Glutamatergic neuron (in vitro differentiated cells): ENCODE data around the gene VPS25. TPM values are rescaled to one million over a fixed set of nuclear protein-coding genes. Genes with fewer than 3 reads are reported as not detected.
A peak's percentile ranks its signal among the peaks of the same experiment; 100 is the strongest.

Experiments used
- DNase-seq: peaks from one replicate; pipeline ENCODE4 v3.0.0; 2022
- H3K27ac Mint-ChIP-seq: one replicate; pipeline ENCODE4 v1.8.0; 2020; ENCODE audit warnings: mild to moderate bottlenecking, mixed read lengths, inconsistent platforms; ENCODE audit not compliant: unreplicated experiment
- H3K27me3 Mint-ChIP-seq: one replicate; pipeline ENCODE4 v1.8.0; 2020; ENCODE audit warnings: mild to moderate bottlenecking, moderate library complexity, mixed read lengths, inconsistent platforms; ENCODE audit not compliant: unreplicated experiment
- H3K36me3 Mint-ChIP-seq: one replicate; pipeline ENCODE4 v1.8.0; 2020; ENCODE audit warnings: mild to moderate bottlenecking, mixed read lengths, inconsistent platforms; ENCODE audit not compliant: unreplicated experiment
- H3K4me1 Mint-ChIP-seq: one replicate; pipeline ENCODE4 v1.8.0; 2020; ENCODE audit warnings: mild to moderate bottlenecking, low read depth, mixed read lengths, inconsistent platforms; ENCODE audit not compliant: unreplicated experiment
- H3K4me3 Mint-ChIP-seq: one replicate; pipeline ENCODE4 v1.8.0; 2020; ENCODE audit warnings: mild to moderate bottlenecking, mixed read lengths, inconsistent platforms; ENCODE audit not compliant: unreplicated experiment
- H3K9me3 Mint-ChIP-seq: one replicate; pipeline ENCODE4 v1.8.0; 2020; ENCODE audit warnings: mild to moderate bottlenecking, moderate library complexity, mixed read lengths, inconsistent platforms; ENCODE audit not compliant: unreplicated experiment
- CTCF ChIP-seq: fragments of 200-600 bp; sonication (generic); IDR thresholded peaks from one replicate; pipeline ENCODE4 v1.5.0; 2021; ENCODE audit not compliant: partially characterized antibody, unreplicated experiment
- total RNA-seq: library from RNA; stranded (reverse); fragmentation: NEBNext Ultra II Directional; extraction: Animal tissue kit (Norgen Biotek cat#: 25700); gene quantifications from one replicate; pipeline ENCODE4 v1.2.1, GENCODE V29; 2021; ENCODE audit not compliant: unreplicated experiment

The VPS25 gene
- total RNA-seq, 1 donor from 2014 or later, result 84.3 TPM

GRCh38 chr17:42795061-42795460, 21.8 kb downstream of the VPS25 start:
- no peak for TF ChIP-seq CTCF
- H3K27me3 Mint-ChIP-seq, result peaks cover 7% of the 10 kb centered on the region
- H3K9me3 Mint-ChIP-seq, result peaks cover 2% of the 10 kb centered on the region
- H3K27ac Mint-ChIP-seq, result no peak overlapping the region
- peaks cover 3% of the 10 kb centered on the region for H3K4me1 Mint-ChIP-seq
- DNase-seq, result no peak
- peaks cover 9% of the 10 kb centered on the region for H3K36me3 Mint-ChIP-seq
- H3K4me3 Mint-ChIP-seq, result no peak overlapping the region

- Mint-ChIP-seq H3K27me3 (peaks cover 7% of the 10 kb centered on the region), H3K4me1 (peaks cover 3% of the 10 kb centered on the region), H3K4me3 (no peak overlapping the region), H3K36me3 (peaks cover 6% of the 10 kb centered on the region), H3K27ac (no peak overlapping the region), H3K9me3 (peaks cover 2% of the 10 kb centered on the region)
- DNase-seq, result no peak
- TF ChIP-seq CTCF, result no peak
Measured at GRCh38 chr17:42795465-42795864, 22.2 kb downstream of the VPS25 start.

GRCh38 chr17:42796066-42796758, 23.0 kb downstream of the VPS25 start:
- peaks cover 2% of the 10 kb centered on the region for H3K9me3 Mint-ChIP-seq
- no peak for TF ChIP-seq CTCF
- no peak overlapping the region for H3K4me3 Mint-ChIP-seq
- peaks cover 7% of the 10 kb centered on the region for H3K27me3 Mint-ChIP-seq
- peaks cover 6% of the 10 kb centered on the region for H3K36me3 Mint-ChIP-seq
- H3K4me1 Mint-ChIP-seq, result peaks cover 3% of the 10 kb centered on the region
- DNase-seq, result no peak
- no peak overlapping the region for H3K27ac Mint-ChIP-seq

- peaks cover 9% of the 10 kb centered on the region for H3K27me3 Mint-ChIP-seq
- no peak for TF ChIP-seq CTCF
- peaks cover 2% of the 10 kb centered on the region for H3K9me3 Mint-ChIP-seq
- peaks cover 6% of the 10 kb centered on the region for H3K36me3 Mint-ChIP-seq
- peak overlapping the region; percentile 22 for H3K27ac Mint-ChIP-seq
- no peak for DNase-seq
- peaks cover 3% of the 10 kb centered on the region for H3K4me1 Mint-ChIP-seq
- H3K4me3 Mint-ChIP-seq, result peak overlapping the region; percentile 93
Measured at GRCh38 chr17:42797067-42798007, 24.1 kb downstream of the VPS25 start.
